Coronary artery (tissue), 2 donors: ENCODE data around the gene SRSF9.
"Not testable (repeated sequence)": the region's sequence is repeated elsewhere in the genome, so short reads cannot be mapped to it uniquely, and the experiment has no call there.

ENCODE experiments used
- DNase-seq: peaks from one replicate; pipeline ENCODE4 v3.0.0-alpha.2; 2017; ENCODE audit warnings: low spot score
- H3K27ac ChIP-seq, 2 donors: fragments of 200-600 bp; sonication (generic); one replicate each; pipeline ENCODE4 v1.5.1; 2016 to 2019
- H3K4me3 ChIP-seq: fragments of 200-600 bp; sonication (generic); 2 replicates; pipeline ENCODE4 v1.5.1; 2016; ENCODE audit warnings: mild to moderate bottlenecking, moderate library complexity
- CTCF ChIP-seq: fragments of 200-600 bp; sonication (generic); IDR thresholded peaks from one replicate; pipeline ENCODE4 v1.5.1; 2019; ENCODE audit warnings: antibody characterized with exemption

SRSF9 gene

DNA sequence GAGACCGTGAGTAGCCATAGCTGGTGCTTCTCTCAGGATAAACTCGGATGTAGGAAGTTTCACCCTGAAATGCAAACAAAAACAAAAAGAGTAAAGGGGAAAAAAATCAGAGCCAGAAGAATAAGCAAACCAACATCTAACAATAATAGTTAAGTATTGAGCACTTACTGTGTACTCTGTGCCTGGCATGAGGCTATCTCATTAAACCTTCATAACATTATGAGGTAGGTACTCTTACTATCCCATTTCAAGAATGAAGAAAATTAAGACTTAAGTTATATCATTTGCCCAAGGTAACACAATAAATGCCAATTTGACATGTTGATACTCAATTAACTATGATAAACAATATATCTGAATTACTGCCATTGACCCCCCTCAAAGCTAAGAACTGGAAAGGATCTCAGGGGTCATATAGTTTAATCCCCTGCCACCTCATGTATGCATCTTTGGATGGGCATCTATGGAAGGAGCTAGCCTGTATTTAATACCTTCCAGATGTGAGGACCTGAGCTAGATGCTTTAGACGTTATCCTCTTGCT is 7.4 kb downstream of the SRSF9 start:
- no peak for TF ChIP-seq CTCF
- H3K4me3 ChIP-seq = no peak overlapping the region
- no peak overlapping the region for H3K27ac ChIP-seq
- no peak for DNase-seq

GRCh38 chr12:120460157-120460556 is 9.4 kb downstream of the SRSF9 start:
- DNase-seq = no peak
- no peak for TF ChIP-seq CTCF
- Histone ChIP-seq H3K4me3 (no peak overlapping the region), H3K27ac (no peak overlapping the region)

- Histone ChIP-seq H3K27ac (no peak overlapping the region), H3K4me3 (no peak overlapping the region)
- no peak for DNase-seq
- TF ChIP-seq CTCF = no peak
Observed at GRCh38 chr12:120457133-120457532, 12.4 kb downstream of the SRSF9 start.

DNA sequence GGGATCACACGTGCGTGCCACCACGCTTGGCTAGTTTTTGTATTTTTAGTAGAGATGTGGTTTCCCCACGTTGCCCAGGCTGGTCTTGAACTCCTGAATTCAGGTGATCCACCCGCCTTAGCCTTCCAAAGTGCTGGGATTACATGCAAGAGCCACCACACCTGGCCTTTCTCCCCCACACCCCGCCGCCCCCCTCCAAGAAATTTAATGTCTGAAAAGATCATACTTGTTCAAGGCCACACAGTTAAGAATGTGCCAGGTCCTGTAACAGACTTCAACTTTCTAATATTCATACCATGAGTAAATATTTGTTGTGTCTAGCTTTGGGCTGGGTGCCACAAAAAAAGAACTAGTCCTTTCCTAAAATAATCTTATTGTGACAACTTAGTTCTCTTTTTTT is 14.2 kb downstream of the SRSF9 start:
- TF ChIP-seq CTCF = no peak
- no peak overlapping the region for H3K27ac ChIP-seq
- H3K4me3 ChIP-seq = no peak overlapping the region
- no peak for DNase-seq

DNA sequence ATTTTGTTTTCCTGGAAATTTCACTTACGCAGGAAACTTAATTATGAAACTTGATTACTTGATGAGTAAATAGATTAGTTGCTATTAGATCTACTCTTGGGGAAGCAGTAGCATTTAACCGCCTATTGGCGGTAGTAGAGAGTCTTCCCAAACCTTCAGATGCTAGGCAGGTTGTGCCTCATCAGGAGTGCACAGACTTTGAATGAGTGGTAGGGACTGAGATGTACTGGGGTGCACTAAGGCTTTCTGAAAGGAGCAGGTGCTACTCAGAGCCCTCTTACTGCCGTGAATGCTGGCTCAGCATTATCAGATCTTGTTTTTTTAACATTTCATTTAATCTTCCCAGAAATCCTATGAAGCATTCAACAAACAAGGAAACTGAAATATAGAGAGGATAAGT is 15.6 kb downstream of the SRSF9 start:
- TF ChIP-seq CTCF = no peak
- H3K27ac ChIP-seq = no peak overlapping the region
- H3K4me3 ChIP-seq = no peak overlapping the region
- no peak for DNase-seq

DNA sequence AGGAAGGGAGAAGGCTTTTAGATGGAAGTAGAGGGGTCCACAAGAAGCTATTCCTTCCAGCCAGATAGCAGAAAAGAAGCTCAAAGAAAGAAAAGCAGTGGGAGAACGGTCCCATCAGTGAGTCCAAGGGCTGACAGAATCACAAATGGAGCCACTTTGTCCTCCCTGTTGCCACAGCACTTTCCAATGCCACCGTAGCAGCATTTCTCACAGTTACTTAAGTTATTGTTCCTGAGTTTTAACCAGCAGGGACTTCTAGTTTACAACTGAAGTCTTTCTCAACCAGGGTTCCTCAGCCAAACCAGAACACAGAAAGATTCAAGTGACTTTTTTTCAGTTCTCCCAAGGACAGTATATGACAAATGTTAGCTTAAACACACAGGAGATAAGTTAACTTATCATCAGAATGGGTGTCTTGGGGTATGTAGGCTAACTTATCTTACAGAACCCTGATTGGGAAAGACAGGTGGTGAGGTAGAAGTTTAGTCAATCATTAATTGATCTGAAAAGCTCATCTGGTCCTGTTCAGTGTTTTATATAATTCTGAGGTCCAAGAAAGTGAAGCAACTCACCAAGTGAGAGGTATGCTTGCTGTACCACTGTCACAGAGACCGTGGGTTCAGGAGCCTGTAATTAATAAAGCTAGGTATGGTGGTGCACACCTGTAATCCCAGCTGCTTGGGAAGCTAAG is 16.3 kb downstream of the SRSF9 start:
- no peak for TF ChIP-seq CTCF
- Histone ChIP-seq H3K27ac (no peak overlapping the region), H3K4me3 (no peak overlapping the region)
- no peak for DNase-seq

DNA sequence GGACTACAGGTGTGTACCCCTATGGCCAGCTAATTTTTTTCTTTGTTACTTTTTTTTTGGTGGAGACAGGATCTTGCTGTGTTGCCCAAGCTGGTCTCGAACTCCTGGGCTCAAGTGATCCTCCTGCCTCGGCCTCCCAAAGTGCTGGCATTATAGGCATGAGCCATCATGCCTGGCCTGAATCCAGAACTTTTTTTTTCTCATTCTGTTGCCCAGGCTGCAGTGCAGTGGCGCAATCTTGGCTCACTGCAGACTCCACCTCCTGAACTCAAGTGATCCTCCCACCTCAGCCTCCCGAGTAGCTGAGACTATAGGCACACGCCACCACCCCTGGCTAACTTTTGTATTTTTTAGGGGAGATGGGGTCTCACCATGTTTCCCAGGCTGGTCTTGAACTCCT is 17.0 kb downstream of the SRSF9 start:
- not testable (repeated sequence) for DNase-seq, H3K27ac ChIP-seq

More for the DNA sequence above, 17.0 kb downstream of the SRSF9 start:
- H3K4me3 ChIP-seq = not testable (repeated sequence)
